Erythroblast (primary cell): ENCODE data around the gene UBN2.

Source experiments
- GATA1 ChIP-seq: IDR thresholded peaks from 2 replicates; pipeline ENCODE4 v1.6.1; 2011; ENCODE audit warnings: low read depth, mild to moderate bottlenecking, control low read depth, low read length, moderate library complexity
- POLR2A ChIP-seq: IDR thresholded peaks from 2 replicates; pipeline ENCODE4 v1.6.1; 2011; ENCODE audit warnings: mild to moderate bottlenecking, low read length

- TF ChIP-seq POLR2A, result no peak
- no peak for TF ChIP-seq GATA1
Observed at GRCh38 chr7:139339698-139340036, 108.6 kb downstream of the UBN2 start.
